Putamen (tissue), 1 donor: ENCODE data around the gene CCDC186.
A peak's percentile ranks its signal among the peaks of the same experiment; 100 is the strongest.

ENCODE experiments used
- DNase-seq: peaks from one replicate; pipeline ENCODE4 v3.0.0-alpha.2; 2016; ENCODE audit warnings: low spot score

The CCDC186 gene

DNA sequence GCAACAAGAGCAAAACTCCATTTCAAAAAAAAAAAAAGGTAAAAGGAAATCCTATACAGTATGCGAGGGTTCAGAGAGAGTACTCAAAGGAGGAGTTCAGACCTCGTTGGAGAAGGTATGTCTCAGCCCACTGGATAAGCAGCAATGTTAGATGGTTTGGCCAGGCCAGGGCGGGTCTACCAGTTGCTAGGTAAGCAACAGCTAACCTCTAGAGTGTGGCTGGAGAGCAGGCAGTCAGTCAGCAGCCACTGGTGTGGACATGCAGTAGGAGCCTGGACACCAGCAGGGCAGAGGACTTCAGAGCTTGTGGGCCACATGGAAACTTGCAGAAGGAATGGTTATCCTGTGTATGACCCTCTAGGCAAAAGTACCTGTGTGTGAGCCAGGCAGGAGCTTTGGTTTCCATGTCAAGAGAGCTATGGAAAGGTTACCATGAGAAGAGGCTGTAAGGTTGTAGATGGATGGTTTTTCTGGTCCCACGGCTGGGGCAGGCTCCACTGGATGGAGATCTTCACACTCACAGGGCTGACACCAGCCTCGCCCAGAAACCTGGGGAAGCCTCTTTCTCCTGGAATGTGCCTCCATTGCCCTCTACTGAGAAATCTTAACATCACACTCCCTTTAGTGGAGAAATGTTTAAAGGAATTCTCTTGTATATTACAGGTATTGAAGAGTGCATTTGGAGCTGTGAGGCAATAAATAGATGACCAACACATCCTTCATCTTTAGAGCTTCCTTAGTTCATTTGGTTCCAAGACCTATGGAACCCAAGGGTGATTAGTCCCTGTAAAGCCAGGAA, 63.6 kb downstream of the CCDC186 start:
- no peak for DNase-seq

- peak; percentile 72 for DNase-seq
Measured at GRCh38 chr10:114103284-114103683, 70.7 kb downstream of the CCDC186 start.

DNA sequence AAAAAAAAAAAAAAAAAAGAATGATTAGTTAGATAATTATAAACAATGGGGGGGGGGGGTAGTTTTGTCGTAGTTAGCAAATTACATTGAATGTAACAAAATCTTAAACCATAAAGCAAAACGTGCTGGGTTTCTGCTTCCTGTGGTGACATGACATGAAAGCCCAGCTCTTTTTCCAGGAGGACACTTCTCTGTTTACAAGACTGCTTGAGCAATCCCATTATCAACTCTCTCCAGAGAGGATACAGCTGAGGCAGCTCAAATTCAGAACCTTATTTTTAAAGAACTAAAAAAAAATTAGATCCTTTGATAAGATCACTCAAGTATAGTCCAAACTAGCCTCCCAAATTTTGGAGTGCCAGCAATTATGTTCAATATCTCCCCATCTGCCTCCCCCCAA, 71.7 kb downstream of the CCDC186 start:
- no peak for DNase-seq

GRCh38 chr10:114100848-114101741, 72.9 kb downstream of the CCDC186 start:
- DNase-seq, result no peak

DNA sequence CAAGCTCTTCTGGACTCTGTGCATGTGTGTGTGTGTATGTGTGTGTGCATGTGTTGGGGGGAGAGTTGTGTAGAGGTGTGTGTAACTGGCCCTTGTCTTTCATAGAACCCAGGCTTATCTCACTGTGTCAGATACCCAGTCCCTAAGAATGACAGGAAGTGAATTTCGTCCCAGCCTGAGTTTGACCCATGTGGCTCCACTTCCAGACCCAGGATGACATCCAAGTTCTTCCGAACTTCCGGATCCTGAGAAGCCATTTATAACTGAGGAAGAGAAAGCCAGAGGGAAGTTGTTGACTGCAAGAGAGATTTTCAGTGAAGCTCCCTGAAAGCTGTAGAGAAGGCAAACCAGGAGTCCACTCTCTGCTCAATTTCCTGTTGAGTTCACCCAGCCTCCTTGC, 77.1 kb downstream of the CCDC186 start:
- no peak for DNase-seq

GRCh38 chr10:114095559-114096337, 78.3 kb downstream of the CCDC186 start:
- no peak for DNase-seq

GRCh38 chr10:114094795-114095194, 79.2 kb downstream of the CCDC186 start:
- DNase-seq, result no peak

DNA sequence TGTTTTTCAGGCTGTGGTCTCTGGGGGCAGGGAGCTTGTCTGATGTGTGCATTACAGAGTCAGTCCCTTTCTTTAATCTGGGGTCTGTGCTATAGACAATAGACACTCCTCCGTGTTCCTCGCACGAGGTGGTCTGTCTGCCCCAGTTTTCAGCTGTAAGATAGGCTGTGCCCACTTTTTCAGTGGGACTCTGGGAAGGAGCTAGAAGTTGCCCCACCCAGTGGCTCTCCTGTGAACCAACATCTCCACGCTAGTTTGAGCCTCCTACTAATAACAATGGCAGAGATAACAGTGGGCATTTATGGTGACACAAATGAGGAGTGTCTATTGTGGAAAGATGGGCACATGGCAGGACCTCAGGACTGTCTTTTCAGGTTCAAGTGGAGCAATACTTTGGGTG, 86.3 kb downstream of the CCDC186 start:
- no peak for DNase-seq

GRCh38 chr10:114087255-114087654, 86.7 kb downstream of the CCDC186 start:
- DNase-seq, result no peak

DNA sequence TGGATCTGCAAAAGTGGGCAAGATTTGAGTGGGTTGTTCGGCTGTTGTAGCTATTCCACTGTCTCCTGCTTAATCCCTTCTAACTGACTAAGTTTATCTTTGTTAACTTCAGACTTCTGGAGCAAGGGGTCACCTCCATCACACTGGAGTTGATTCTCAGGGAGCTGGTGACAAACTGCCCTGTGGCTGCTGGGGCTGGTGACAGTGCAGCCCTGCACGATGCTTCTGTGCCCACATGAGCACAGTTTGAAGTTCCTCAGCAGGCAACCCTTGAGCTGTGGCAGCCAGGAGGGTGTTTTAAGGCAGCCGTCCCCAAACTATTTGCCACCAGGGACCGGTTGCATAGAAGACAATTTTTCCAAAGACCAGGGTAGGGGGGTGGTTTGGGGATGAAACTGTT, 89.8 kb downstream of the CCDC186 start:
- no peak for DNase-seq

- no peak for DNase-seq
Measured at GRCh38 chr10:114083040-114083439, 91.0 kb downstream of the CCDC186 start.

GRCh38 chr10:114081911-114082583, 92.0 kb downstream of the CCDC186 start:
- DNase-seq, result no peak

GRCh38 chr10:114079421-114079820, 94.6 kb downstream of the CCDC186 start:
- no peak for DNase-seq

GRCh38 chr10:114078346-114078745, 95.7 kb downstream of the CCDC186 start:
- no peak for DNase-seq

DNA sequence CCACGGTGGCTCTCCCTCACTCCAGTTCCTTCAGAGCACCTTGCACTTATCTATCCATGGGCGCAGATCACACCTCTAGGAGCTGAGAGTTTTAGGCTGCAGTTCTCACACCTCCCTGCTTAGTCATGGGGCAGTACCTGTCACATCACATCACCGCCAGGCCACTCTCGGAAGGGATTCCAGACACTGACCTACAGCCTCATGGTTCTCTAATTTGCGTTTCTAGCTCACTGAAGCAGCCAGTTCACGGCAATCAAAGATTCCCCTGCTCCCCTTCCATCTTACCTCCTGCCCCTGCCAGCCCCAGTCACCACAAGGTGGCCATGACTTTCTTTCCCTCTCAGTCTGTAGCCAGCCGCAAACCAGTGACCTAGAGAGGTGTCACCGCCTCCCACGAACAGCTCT, 96.2 kb downstream of the CCDC186 start:
- DNase-seq, result no peak

DNA sequence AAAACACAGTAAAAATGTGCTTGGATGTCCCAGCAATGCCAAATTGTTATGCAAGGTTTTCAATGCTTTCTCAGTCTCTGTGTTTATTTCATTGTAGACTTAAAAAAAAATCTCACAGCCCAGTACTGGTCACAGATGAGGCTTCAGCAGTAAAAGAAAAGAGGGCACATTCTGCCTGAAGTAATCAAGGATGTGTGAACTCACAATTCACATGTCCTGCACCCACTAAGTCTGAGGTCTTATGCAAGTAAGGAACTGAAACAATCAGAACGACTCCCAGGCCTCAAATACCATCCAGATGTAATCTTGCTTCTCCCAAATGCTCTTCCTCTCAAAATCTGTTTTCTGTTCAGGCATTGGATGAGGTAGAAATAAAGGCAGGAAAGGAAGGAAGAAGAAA, 96.7 kb downstream of the CCDC186 start:
- no peak for DNase-seq

DNA sequence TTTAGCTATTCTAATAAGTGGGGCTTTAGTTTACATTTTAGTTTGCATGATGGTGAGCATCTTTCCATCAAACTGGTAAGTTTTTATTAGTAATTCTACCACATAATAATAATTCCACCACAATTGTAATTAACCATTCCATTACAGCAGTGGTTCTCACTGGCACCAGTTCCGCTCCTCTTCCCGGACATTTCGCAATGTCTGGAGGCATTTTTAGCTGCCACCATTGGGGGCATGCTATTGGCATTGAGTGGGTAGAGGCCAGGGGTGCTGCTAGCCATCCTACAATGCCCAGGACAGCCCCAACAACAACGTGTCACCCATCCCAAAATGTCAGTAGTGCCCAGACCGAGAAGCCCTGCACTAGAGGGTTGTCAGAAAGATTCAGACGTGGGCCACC, 98.9 kb downstream of the CCDC186 start:
- DNase-seq, result no peak

GRCh38 chr10:114073395-114074186, 100.4 kb downstream of the CCDC186 start:
- no peak for DNase-seq

DNA sequence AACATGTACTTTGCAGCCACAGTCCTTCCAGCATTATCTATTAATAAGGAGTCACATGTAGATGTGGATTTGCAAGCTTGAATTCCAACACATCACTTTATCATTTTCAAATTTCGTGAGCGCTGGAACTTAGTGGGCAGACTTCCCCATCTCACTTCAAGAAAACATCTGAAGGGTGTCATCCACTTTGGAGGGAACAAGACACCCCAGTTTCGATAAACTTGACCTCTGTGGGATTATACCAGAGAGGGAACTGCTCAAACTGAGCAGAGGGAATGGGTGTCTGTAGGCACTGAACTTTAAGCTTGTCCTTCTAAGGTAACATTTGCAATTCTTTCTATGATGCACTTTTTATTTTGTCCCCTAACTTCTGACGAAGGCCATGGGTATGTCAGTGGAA, 102.8 kb downstream of the CCDC186 start:
- DNase-seq, result no peak
